GM23248 (cell line): Measurements from ENCODE around the gene INTS1.

Experiments used
- EZH2 ChIP-seq: fragments of 200-600 bp; sonication (generic); IDR thresholded peaks from 2 replicates; pipeline ENCODE4 v1.6.1; 2018; ENCODE audit warnings: antibody characterized with exemption, mild to moderate bottlenecking; ENCODE audit not compliant: insufficient read depth, poor library complexity, severe bottlenecking
- EZH2phosphoT487 ChIP-seq: fragments of 200-600 bp; sonication (generic); IDR thresholded peaks from 2 replicates; pipeline ENCODE4 v1.6.1; 2018; ENCODE audit warnings: antibody characterized with exemption, moderate library complexity, mild to moderate bottlenecking, low read depth; ENCODE audit not compliant: insufficient read depth

DNA sequence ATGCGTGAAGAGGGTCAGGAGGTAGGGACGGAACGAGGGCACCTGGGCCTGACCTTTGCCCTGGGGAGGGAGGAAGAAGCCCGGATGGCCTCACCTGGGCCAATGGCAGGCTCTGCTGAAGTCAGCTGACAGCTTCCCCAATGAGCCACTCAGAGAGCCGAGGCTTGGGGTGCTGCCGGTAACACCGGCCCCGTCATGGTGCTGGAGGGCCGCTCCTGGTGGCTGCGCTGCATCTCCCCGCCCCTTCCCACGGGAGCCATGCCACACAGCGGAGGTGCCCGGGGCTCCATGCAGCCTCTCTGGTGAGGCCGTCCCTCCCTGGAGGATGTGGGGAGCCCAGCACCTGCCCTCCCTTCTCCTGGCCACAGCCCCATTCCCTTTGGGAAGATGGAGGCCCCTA lies 27.3 kb downstream of the INTS1 start:
- TF ChIP-seq EZH2 (no peak), EZH2phosphoT487 (no peak)
